HG03457 (cell line): ENCODE measurements around the gene PKP4.

Source experiments
- ATAC-seq: cut with Tn5 transposase; IDR thresholded peaks from one replicate; pipeline ENCODE4 v1.9.1; 2021; ENCODE audit warnings: moderate number of reproducible peaks; ENCODE audit not compliant: unreplicated experiment

The PKP4 gene

DNA sequence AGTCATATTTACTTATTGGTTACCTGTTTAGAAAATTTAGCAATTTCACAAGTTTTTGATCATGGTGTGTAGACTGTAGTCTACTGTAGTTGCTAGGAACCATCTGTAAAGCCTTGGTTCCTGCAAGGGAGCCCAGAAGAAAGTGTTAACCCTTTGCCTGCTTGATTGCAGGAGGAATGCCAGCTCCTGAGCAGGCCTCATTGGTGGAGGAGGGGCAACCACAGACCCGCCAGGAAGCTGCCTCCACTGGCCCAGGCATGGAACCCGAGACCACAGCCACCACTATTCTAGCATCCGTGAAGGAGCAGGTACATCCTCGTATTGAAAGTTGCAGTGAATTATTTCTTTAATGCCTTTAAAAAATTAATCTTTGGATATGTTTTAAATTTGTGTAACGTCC is 76.3 kb downstream of the PKP4 start:
- no peak for ATAC-seq

DNA sequence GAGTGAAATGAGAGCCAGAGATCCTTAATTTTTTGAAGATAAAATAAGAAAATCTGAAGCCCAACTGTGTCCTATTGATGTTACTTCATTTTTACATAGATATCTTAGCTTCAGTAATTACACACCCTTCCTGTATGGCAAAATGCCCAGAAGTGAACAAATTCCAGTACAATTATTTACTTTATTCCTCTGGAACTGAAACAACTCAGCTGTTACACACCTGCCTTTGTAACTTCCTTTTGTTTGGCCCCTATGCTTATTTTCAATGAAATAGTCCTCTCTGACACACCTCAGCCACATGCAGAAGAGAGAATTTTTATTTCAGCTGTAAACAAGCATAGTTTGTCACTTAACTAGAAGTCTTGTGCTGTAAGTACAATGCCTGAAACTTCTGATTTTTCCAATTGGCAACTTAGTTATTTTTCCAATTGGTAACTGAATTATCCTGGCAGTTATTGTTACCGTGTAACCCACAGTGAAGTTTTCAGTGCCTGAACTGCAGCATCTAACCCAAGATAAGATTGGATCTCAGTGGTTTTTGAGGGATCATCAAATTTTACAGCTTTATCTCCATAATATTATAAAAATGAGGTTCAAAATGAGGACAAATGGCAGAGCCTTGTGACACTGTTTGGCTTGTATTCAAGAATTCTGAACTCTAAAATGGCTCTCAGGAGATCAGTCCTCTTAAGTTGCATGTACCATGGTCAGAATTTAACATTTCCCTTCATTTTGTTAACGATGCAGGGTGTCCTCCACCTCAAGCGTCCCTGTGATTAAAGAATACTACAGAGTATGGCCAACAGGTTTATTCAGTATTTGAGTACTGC is 82.6 kb downstream of the PKP4 start:
- no peak for ATAC-seq

DNA sequence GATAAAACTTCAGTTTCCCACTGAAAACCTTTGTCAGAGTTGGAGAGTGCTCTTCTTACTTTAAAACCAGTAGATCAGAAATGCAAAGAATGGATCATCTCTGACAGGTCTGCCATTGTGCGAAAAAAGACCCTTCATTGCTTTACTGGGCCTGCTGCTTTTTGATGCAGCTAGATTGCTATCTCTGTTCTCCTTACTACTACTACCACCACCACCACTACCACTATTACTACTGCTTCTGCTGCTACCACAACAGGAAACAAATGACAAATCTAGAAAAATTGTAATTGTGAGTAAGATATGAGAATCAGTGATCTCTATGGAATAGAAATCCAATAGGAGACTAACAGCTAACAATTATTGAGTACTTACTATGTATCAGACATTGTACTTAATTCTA is 85.8 kb downstream of the PKP4 start:
- ATAC-seq, result no peak

DNA sequence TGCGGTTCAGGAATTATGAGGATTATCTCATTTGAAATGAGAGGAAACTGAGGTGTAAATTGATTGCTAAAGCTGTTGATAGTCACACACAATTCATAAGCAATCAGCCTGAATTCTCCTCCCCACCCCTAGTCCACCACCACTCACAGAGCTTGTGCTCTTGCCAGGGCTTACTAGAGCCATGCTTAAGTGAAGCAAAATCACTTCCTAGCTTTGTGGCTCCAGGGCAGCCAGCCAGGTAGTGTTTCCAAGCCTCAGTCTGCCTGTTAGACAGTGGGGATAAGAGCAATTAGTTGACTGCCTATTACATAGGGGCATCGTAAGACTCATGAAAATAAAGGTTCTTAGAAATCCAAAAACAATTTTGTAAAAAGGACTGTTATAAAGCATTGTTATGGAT is 87.2 kb downstream of the PKP4 start:
- ATAC-seq, result no peak

DNA sequence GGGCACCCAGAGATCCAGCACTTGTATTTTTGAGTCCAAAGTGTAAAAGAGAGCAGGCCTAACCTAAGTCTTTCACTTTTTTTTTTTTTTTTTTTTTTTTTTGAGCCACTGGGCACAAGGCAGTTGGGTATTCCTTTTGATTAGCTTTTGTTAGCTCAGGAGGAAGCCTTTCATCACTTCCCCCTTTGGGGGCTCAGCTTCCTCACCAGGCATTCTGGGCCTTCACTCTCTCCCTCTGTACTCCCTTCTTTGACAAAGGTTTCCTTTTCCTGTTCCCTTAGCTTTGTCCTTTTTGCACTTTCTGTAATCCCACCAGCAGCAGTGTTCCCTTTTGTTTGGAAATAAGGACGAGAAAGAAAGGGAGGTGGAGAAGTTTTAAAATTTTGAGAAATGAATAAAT is 88.2 kb downstream of the PKP4 start:
- ATAC-seq, result no peak

DNA sequence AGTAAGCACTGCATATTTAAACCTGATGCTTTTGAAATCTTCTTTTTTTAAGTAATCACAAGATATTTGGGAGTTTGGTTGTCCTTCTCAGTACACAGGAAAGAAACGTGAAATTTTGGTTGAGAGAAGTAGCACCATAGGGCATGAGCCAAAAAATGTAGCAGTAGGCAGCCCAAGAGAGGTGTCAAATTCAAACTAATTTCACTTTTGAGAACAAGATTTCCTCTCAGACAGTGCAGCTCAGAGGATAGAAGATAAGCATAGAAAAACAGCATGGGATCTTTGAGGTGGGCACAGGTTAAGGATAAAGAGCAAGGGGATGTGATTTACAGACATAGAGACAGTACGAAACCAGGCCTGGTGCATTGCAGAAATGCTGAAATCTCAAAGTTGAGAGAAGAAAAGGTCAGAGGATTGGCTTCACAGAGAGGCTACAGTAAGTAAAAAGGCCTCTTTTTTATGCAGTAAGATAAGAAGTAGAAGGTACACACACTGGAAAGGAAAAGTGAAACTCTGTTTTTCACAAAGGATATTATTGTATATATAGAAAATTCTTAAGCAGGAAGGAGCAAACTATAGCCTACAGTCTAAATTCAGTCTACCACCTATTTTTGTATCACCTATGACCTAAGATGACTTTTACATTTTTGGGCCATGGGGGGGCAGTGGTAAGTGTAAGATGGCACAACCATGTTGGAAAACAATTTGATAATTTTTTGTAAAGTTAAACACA is 89.8 kb downstream of the PKP4 start:
- ATAC-seq, result no peak

DNA sequence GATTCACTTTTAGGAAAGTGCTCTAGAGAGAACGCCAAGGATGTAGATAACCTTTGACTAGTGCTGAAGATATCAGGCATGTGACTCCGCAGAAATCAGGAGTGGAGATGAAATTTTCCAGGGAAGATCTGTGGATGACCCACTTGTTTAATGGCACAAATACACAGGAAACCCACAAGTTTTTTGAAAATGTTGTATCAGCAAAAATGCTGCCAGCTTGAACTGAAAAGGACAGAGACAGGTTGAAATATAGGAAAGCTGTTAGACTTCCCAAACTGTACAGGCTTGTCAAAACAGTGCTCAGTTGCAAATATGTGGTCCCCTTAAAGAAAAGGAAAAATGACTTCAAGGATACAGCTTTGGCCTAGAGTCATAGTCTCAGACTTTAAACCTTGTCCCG is 96.5 kb downstream of the PKP4 start:
- no peak for ATAC-seq

DNA sequence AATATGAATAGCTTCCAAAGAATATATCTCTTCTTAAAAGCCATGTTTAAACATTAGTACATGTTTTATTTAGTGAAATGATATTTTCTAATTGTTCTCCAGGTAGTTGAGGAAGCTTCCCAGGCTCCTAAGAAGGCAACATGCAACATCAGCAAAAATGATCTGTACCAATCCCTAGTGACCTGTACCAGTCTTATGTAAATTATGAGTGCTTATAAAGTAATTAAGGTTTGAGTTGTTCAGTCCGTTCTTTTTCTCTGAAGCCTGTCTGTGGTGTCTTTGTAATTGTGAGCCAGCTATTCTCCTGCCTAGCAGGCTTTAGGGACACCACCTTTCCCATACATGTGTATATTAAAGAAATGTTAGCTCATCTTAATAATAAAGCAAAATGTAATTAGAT is 98.2 kb downstream of the PKP4 start:
- ATAC-seq, result no peak

DNA sequence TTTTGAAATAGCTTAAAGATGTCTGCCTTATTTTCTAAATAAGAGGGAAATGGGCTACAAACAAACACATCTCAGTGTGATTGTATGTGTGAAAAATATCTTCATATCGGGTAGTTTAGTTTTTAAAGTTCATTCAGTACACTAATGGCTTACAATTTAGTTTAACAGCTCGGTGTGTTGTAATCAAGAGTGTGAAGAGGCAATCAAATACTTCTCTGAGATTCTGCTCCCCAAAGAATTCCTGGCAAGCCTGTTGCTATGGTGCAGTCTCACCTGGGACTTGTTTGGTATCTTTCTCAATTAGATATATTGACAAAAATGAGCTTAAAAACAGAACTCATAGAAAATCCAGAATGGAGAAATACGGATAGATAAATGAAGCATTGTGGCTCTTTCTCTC is 99.4 kb downstream of the PKP4 start:
- no peak for ATAC-seq

DNA sequence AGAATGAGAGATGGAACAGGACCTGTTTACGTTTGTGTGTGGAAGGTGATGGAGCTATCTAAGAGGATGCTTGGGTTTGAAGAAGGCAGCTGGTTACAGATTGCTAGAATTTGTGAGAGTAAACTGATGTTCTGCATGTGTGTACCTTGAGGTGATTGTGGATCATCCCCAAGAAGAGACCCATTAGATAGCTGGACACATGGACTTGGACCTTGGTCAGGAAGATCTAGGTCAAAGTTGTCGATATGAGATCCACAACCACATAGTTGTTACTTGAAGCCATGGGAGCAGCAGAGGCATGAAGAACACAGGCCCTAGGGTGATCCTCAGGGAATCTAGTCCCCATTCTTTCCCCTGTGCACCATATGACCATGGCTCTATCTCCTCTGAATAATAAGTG is 101.0 kb downstream of the PKP4 start:
- ATAC-seq, result no peak

DNA sequence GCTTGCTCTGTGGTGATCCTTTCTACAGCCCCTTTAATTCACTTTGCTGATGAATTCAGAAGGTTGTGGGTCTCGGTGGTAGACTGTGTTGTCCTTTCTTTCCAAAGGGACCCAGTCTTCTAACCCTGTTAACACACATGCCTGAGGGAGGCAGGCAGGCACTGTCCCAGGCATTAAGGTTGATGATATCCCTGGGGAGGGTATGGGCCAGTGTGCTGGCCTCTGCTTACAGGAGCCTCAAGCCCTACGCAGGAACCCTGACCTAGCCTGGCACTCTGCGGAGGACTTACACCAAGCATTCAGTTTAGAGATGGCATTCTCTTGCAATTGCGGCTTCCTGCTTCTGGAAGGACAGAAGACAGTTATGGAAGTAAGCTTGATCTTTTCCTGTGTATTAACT is 102.5 kb downstream of the PKP4 start:
- ATAC-seq, result no peak

DNA sequence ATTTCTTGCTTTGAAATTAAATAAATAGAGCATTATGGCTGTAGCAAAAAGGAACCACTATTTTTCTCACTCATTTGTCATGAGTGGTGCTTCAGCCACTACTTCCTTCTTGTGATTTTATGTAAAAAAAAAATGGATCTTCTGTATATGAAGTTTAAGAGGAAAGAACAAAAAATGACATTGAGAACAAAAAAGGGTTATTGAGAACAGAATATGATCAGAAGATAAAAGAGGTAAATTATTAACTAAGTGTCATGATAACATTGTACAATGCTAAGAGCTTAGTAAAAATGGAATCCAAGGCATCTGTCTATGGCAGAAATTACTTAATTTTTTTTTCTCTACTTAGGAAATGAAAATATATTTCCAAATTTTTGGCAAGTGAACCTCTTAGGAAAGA is 103.5 kb downstream of the PKP4 start:
- no peak for ATAC-seq

DNA sequence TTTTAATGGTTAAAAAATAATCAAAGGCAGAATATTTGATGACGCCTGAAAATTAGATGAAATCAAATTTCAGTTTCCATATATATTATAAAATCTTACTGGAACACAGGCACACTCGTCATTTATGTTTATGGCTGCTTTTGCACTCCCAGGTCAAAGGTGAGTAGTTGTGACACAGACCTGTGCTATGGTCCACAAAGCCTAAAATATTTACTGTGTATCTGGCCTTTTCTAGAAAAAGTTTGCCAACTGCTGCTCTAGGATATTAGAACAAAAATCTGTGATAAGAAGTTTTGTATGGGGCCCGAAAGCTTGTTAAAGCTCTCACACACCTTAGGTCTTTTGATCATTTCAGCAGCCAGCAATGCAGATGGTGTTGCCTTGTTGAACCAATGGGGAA is 104.3 kb downstream of the PKP4 start:
- no peak for ATAC-seq

DNA sequence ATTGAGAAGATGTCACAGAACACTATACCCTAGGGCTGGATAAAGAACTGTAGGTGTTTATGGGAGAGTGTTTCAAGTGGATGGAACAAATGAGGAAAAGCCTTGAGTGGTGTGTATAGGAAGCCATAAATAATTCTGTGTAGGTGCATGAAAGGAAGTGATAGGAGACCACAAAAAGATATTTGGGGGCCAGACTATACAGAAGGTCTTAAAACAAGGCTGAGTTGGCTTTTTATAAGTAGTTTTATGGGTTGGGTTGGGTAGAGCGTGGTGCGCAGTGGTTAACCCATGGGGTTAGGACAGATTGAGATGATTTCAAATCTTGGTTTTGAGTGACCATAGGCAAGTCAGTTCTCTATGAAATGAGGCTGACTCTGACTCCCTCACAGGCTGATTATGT is 110.5 kb downstream of the PKP4 start:
- ATAC-seq, result no peak

DNA sequence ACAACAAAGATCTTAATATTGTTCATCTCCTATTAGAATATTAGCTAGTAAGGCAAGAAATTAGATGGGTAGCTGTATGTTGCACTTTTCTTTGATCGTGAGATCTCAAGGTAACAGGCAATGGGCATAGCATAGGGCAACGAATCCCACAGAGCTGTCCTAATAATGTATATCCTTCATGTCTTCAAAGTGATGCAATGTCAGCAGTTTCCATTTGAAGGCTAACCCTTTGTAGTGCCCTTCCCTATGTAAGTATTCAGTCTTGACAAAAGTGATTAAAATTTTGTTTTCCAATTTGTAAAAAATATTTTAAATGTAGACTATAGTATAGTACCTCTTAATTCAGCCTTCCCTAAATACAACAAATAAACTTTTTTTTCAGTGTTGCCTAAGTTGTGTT is 112.5 kb downstream of the PKP4 start:
- no peak for ATAC-seq

DNA sequence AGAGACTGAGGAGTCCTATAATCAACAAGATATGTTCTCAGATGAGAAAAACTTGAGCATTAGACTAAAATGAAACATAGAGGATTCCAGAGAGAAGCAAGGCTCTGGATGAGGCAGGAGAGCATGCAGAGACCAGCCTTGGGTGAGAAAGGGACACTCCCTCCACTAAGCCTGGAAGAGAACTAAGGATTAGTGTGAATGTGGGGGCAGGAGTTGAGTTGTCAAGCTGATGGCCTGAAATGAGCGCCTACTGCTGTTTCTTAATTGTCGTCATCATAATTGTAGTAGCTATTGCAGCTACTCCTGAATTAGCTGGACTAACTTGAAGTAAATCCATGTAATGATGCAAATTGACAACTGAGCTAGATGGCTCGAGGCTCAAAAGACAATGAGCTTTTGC is 114.1 kb downstream of the PKP4 start:
- no peak for ATAC-seq

DNA sequence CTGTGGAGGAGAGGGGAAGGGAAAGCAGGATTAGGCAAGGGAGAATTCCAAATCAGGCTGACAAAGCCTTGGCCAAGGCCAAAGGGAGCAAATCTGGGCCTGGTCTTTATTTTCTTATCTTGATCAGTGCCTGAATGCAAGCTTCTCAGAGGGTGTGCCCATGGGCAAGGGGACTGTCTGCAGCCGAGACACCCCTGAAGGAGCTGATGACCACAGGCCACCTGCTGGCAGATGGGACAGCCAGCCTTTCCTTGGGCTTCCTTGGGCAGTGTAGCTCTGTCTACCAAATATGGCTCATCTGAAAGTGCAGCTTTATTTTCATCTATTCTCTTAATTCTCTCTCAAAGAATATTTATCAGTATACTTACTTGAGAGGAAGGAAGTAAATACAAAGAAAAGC is 117.0 kb downstream of the PKP4 start:
- ATAC-seq, result no peak

DNA sequence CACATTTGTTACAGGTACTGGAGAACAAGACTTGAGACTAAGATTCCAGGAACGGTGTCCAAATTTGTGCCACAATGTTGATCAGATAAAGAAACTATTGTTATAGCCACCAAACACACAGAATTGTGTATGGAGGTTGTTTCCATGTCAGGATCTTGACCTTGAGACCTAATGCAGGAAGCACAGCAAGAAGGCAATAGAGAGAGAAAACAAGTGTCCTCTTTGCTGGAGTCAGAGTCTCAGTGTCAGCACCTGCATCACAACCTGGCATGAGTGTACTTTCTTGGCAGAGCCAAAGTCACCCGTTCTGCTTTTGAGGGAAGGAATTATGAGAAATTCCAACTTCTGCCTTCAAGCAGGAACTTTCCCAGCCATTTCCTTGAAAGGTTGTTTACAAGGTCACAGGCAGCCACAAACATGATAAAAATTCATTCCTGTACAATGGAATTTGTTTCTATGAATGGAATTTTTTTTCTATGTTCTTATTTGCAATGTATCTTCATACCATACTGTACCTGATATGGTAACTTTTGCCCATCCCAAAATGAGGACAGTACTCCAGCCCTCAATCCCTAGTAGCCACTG is 118.4 kb downstream of the PKP4 start:
- ATAC-seq, result no peak

DNA sequence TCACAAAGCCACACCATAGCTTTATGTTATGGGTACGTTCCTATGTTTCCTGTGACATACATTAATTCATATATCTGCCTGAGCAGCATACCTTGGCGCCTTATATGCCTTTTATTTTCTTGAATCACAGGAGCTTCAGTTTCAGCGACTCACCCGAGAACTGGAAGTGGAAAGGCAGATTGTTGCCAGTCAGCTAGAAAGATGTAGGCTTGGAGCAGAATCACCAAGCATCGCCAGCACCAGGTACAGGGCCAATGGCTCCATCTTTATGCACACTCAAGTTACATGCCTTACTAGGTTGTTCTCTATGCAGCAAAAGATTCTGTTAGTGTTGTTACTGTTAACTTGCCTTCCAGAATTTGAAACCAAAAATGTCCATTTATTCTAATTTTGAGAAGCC is 120.4 kb downstream of the PKP4 start:
- no peak for ATAC-seq

DNA sequence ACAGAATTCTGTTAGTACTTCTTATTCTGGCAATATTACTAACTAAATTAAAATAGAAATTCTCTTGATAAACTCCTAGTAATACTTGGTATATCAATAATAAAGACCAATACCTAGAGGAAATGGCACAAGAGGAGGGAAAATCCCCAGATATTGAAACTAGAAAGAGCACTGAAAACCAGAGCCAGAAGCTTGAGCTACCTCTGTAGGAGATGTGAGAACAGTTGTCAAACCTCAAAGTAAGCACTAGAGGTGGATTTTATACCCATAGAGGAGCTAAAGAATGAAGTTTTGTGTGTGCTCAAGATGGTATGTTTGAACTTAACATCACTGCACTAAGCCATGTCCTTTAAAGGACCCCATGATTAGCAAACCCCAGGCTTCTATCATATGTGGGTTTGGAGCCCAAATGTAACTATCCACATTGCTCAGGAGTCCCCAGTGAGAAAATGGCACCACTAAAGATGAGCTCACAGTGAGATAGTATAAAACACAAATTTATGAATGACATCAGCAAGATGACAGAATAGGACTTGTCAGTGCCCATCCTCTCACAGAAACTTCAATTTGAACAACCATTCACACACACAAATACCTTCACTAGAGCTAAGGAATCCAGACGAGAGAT is 122.1 kb downstream of the PKP4 start:
- ATAC-seq, result peak; percentile 93

DNA sequence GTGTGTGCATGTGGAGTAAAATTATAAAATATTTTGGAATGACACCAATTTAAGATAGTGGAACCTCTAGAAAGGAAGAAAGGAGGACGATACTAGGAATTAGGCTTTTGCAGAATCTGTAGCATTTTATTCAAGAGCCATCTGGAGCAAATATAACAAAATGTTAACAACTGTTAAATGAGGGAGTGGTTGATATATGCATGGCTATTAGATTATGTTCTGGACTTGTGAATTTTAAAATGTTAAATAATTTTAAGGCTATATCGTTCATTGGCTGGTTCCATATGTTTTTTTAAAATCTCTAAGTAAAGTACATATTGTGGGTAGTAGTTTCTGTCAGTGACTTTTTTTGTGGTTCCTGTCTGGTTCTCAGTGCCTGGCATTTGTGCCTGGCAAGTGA is 123.2 kb downstream of the PKP4 start:
- no peak for ATAC-seq

DNA sequence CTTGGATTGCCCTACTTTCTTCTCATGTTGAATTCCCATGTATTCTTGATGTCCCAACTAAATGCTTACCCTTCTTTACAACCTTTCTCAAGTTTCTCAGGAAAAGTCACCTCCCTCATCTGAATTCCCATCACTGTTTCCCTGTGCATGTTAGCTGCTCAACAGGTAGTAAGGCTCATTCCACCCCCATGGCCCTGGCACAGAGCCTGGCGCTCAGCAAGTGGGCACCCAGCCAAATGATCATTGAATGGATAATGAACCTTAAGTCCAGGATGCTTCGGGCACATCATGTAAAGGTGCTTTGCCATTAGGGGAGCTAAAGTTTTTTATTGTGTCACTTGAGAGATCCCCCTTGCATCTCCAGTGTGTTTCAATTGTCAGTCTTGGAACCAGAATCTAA is 124.0 kb downstream of the PKP4 start:
- no peak for ATAC-seq
